ENCODE measurements around the gene KCNQ1OT1. TPM values are rescaled to one million over a fixed set of nuclear protein-coding genes. Genes with fewer than 3 reads are reported as not detected.

Gene KCNQ1OT1
- total and polyA plus RNA-seq, 2 of the 4 experiments (the other 2 are of a cell fraction) = 0.14 to 2.0 TPM

DNA sequence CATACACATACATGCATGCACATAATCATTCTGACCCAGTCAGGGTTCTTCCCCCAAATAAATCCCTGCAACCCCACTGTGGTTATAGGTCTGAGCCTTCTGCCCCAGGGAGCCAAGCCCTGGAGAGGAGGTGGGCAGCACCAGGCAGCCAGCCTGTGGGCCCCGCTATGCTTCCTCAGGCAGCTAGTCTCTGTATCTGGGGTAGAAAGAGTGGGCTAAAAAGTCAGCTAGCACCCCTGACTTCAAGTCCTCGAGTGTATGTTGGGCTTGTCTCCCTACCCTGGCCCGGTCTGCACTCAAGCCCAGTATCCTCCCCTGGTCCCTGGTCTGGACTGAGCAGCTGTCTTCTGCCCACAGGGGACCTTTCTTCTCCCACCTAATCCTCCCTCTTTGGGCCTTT, 28.0 kb downstream of the KCNQ1OT1 start:
- CTCF ChIA-PET = no interaction called here
- H3K36me3 ChIP-seq (ENCODE audit: control insufficient read depth, insufficient read depth, low read length) = peaks cover 8% of the 10 kb centered on the region

More for the DNA sequence above, 28.0 kb downstream of the KCNQ1OT1 start:
- no peak overlapping the region for H3K23ac ChIP-seq (ENCODE audit: low read depth, low read length)
- no TSS peak for BruUV-seq (replicated peaks)
- no peak overlapping the region for H2AK9ac ChIP-seq (replicated peaks; ENCODE audit: low read depth, low read length, poor library complexity)
- no peak overlapping the region for H4K5ac ChIP-seq (ENCODE audit: low read depth, low read length)
- no peak overlapping the region for H3K9ac ChIP-seq (ENCODE audit: low read depth, low read length)
- dilution Hi-C loops (cut with HindIII; ENCODE audit: low sequenced_read_pairs, unreplicated experiment) (no loop called here), in situ Hi-C loops (cut with MboI; ENCODE audit: low sequenced_read_pairs) (no loop called here), intact Hi-C loops (cut with micrococcal nuclease) (no loop called here)
- no peak overlapping the region for H3K4ac ChIP-seq (ENCODE audit: low read depth, low read length)
- H3K9me3 ChIP-seq (ENCODE audit: control insufficient read depth, insufficient read depth, low read length) = no peaks in the 10 kb centered on the region
- H2BK15ac ChIP-seq (ENCODE audit: low read depth, low read length) = no peak overlapping the region
- no peak overlapping the region for H2AK5ac ChIP-seq (ENCODE audit: low read depth, low read length)
- H3K4me2 ChIP-seq (ENCODE audit: low read depth, low read length) = no peak overlapping the region
- no peak overlapping the region for H2BK120ac ChIP-seq (ENCODE audit: low read depth, low read length)
- H3K27me3 ChIP-seq (ENCODE audit: control insufficient read depth, insufficient read depth, low read length) = peaks cover 7% of the 10 kb centered on the region; the same call in 1 of the 2 replicates
- no peak for DNase-seq
- no peak overlapping the region for H3K56ac ChIP-seq (ENCODE audit: extremely low read depth, insufficient read depth, low read length)
- no peak for TF ChIP-seq BHLHE40 (IDR thresholded peaks at IDR 0.05; ENCODE audit: low read depth, low read length)
- TF ChIP-seq RFX5 (IDR thresholded peaks at IDR 0.05; ENCODE audit: low read depth, low read length) = no peak
- TF ChIP-seq RAD21 (IDR thresholded peaks at IDR 0.05; ENCODE audit: low read length) = no peak
- TF ChIP-seq MAZ (IDR thresholded peaks at IDR 0.05; ENCODE audit: borderline replicate concordance, low read depth, low read length) = no peak
- TF ChIP-seq, protein P1, sequence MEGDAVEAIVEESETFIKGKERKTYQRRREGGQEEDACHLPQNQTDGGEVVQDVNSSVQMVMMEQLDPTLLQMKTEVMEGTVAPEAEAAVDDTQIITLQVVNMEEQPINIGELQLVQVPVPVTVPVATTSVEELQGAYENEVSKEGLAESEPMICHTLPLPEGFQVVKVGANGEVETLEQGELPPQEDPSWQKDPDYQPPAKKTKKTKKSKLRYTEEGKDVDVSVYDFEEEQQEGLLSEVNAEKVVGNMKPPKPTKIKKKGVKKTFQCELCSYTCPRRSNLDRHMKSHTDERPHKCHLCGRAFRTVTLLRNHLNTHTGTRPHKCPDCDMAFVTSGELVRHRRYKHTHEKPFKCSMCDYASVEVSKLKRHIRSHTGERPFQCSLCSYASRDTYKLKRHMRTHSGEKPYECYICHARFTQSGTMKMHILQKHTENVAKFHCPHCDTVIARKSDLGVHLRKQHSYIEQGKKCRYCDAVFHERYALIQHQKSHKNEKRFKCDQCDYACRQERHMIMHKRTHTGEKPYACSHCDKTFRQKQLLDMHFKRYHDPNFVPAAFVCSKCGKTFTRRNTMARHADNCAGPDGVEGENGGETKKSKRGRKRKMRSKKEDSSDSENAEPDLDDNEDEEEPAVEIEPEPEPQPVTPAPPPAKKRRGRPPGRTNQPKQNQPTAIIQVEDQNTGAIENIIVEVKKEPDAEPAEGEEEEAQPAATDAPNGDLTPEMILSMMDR (conservative IDR thresholded peaks at IDR 0.05; ENCODE audit: low read depth, low read length) = no peak
- TF ChIP-seq MXI1 (IDR thresholded peaks at IDR 0.05; ENCODE audit: borderline replicate concordance, low read depth, low read length) = no peak
- TF ChIP-seq FOS (IDR thresholded peaks at IDR 0.05; ENCODE audit: low read depth, low read length) = no peak
- TF ChIP-seq CEBPB (IDR thresholded peaks at IDR 0.05; ENCODE audit: low read depth, low read length) = no peak
- TF ChIP-seq, protein P2, sequence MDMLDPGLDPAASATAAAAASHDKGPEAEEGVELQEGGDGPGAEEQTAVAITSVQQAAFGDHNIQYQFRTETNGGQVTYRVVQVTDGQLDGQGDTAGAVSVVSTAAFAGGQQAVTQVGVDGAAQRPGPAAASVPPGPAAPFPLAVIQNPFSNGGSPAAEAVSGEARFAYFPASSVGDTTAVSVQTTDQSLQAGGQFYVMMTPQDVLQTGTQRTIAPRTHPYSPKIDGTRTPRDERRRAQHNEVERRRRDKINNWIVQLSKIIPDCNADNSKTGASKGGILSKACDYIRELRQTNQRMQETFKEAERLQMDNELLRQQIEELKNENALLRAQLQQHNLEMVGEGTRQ (IDR thresholded peaks at IDR 0.05; ENCODE audit: low read depth, low read length) = no peak
- H4K20me1 ChIP-seq (ENCODE audit: insufficient read depth, low read length) = peaks cover 79% of the 10 kb centered on the region
- no peak overlapping the region for H3K18ac ChIP-seq (ENCODE audit: low read depth, low read length)
- H3K4me3 ChIP-seq (ENCODE audit: insufficient read depth, low read depth, low read length) = no peak overlapping the region
- POLR2A ChIA-PET (ENCODE audit: unreplicated experiment) = no interaction called here
- H2BK5ac ChIP-seq (ENCODE audit: low read depth, low read length, poor library complexity, severe bottlenecking) = no peak overlapping the region
- peaks cover 12 to 57% of the 10 kb centered on the region in 2 experiments for H3K79me1 ChIP-seq (ENCODE audit: low read depth in 1 of 2, low read length in 2 of 2)
- no peak for ATAC-seq (ENCODE audit: low read depth)
- 66% methylated on average over 2 of the region's 3 CpGs; no CpG with 5 or more reads in 1 of the 2 experiments for WGBS, 2 experiments (ENCODE audit: extremely low coverage in 2 of 2, insufficient read length in 1 of 2)
- H2AFZ ChIP-seq (replicated peaks; ENCODE audit: low read length, poor library complexity) = no peak overlapping the region
- no peak overlapping the region for H2BK20ac ChIP-seq (ENCODE audit: low read depth, low read length)
- peaks cover 14% of the 10 kb centered on the region for H3K9me1 ChIP-seq (ENCODE audit: insufficient read depth, low read length)
- no peak overlapping the region for H3K27ac ChIP-seq (ENCODE audit: insufficient read depth, low read length)
- H3K14ac ChIP-seq (replicated peaks; ENCODE audit: low read depth, low read length) = no peak overlapping the region
- no peak overlapping the region for H4K91ac ChIP-seq (ENCODE audit: insufficient read depth, low read depth, low read length)
- H3K4me1 ChIP-seq (ENCODE audit: control insufficient read depth, insufficient read depth, low read length) = no peaks in the 10 kb centered on the region
- H4K8ac ChIP-seq (ENCODE audit: low read depth in 2 of 2, low read length in 2 of 2) = no peak overlapping the region
